Measurements from ENCODE around the gene ZCCHC18. TPM values are rescaled to one million over a fixed set of nuclear protein-coding genes. Genes with fewer than 3 reads are reported as not detected.

The ZCCHC18 gene
- total and polyA plus RNA-seq, 10 donors = 2.0 to 18.6 (median 5.1) TPM

- Histone ChIP-seq H3K36me3 (no peaks in the 10 kb centered on the region), H3K27me3 (replicated peaks in 1 of 7) (peaks cover 0 to 18% (median 0%) of the 10 kb centered on the region in 7 donors), H3K4me3 (no peak overlapping the region), H3K4me1 (no peaks in the 10 kb centered on the region), H3K9me3 (no peaks in the 10 kb centered on the region), H3K27ac (no peak overlapping the region)
- intact Hi-C loops (cut with DNase I; ENCODE audit: low total_unique reads) = no loop called here
- DNase-seq = peak; percentile 36
- TF ChIP-seq CTCF (IDR thresholded peaks at IDR 0.05 in 8 of 11, conservative IDR thresholded peaks at IDR 0.05 in 3 of 11) = no peak
- no peak for TF ChIP-seq POLR2A (IDR thresholded peaks at IDR 0.05)
- no peak for TF ChIP-seq POLR2AphosphoS5 (IDR thresholded peaks at IDR 0.05)
- 59 to 90% (median 64%) methylated on average over 2 to 5 of the region's 5 CpGs for WGBS, 5 donors
Observed at GRCh38 chrX:104084534-104085277, 27.6 kb upstream of the ZCCHC18 start.

- H3K27me3 ChIP-seq (replicated peaks in 1 of 7) = peaks cover 0 to 18% (median 0%) of the 10 kb centered on the region in 7 donors
- peak; percentile 46 for DNase-seq
- H3K4me1 ChIP-seq = no peaks in the 10 kb centered on the region
- no peaks in the 10 kb centered on the region for H3K36me3 ChIP-seq
- WGBS, 5 donors = 84 to 97% (median 88%) methylated on average over 6 to 7 of the region's 7 CpGs; no CpG with 5 or more reads in 1 of the 5 donors
- intact Hi-C loops (cut with DNase I; ENCODE audit: low total_unique reads) = no loop called here
- H3K9me3 ChIP-seq = no peaks in the 10 kb centered on the region
- no peak overlapping the region for H3K4me3 ChIP-seq
- TF ChIP-seq POLR2A (IDR thresholded peaks at IDR 0.05) = no peak
- TF ChIP-seq CTCF (IDR thresholded peaks at IDR 0.05 in 8 of 11, conservative IDR thresholded peaks at IDR 0.05 in 3 of 11) = no peak
- no peak for TF ChIP-seq POLR2AphosphoS5 (IDR thresholded peaks at IDR 0.05)
- no peak overlapping the region for H3K27ac ChIP-seq
Observed at GRCh38 chrX:104085477-104085876, 26.8 kb upstream of the ZCCHC18 start.

- peaks cover 0 to 21% (median 0%) of the 10 kb centered on the region in 7 donors for H3K27me3 ChIP-seq (replicated peaks in 1 of 7)
- no peak overlapping the region for H3K27ac ChIP-seq
- 74 to 91% (median 85%) methylated on average over 3 to 7 of the region's 7 CpGs; no CpG with 5 or more reads in 1 of the 5 donors for WGBS, 5 donors
- no peaks in the 10 kb centered on the region for H3K4me1 ChIP-seq
- TF ChIP-seq POLR2AphosphoS5 (IDR thresholded peaks at IDR 0.05) = no peak
- TF ChIP-seq POLR2A (IDR thresholded peaks at IDR 0.05) = no peak
- no peak for TF ChIP-seq CTCF (IDR thresholded peaks at IDR 0.05 in 8 of 11, conservative IDR thresholded peaks at IDR 0.05 in 3 of 11)
- no peak overlapping the region for H3K4me3 ChIP-seq
- H3K36me3 ChIP-seq = no peaks in the 10 kb centered on the region
- DNase-seq = peak; percentile 58
- no peaks in the 10 kb centered on the region for H3K9me3 ChIP-seq
- intact Hi-C loops (cut with DNase I; ENCODE audit: low total_unique reads) = no loop called here
Observed at GRCh38 chrX:104085919-104086318, 26.4 kb upstream of the ZCCHC18 start.

- Histone ChIP-seq H3K27ac (no peak overlapping the region), H3K9me3 (no peaks in the 10 kb centered on the region), H3K27me3 (replicated peaks in 1 of 7) (peaks cover 0 to 7% (median 3%) of the 10 kb centered on the region in 7 donors), H3K4me1 (peaks cover 0 to 2% (median 0%) of the 10 kb centered on the region in 6 donors), H3K4me3 (no peak overlapping the region), H3K36me3 (no peaks in the 10 kb centered on the region)
- WGBS, 5 donors = 0 to 3% (median 0%) methylated on average over 4 of the region's 4 CpGs
- DNase-seq = no peak
- TF ChIP-seq CTCF (IDR thresholded peaks at IDR 0.05 in 8 of 11, conservative IDR thresholded peaks at IDR 0.05 in 3 of 11) (peak; percentile 18 to 75 (median 59)), POLR2A (IDR thresholded peaks at IDR 0.05) (no peak)
- intact Hi-C loops (cut with DNase I; ENCODE audit: low total_unique reads) = no loop called here
Observed at GRCh38 chrX:104098151-104098808, 14.0 kb upstream of the ZCCHC18 start.
